SK-N-SH (cell line): ENCODE results near the gene AMDHD1. TPM values are rescaled to one million over a fixed set of nuclear protein-coding genes. Genes with fewer than 3 reads are reported as not detected.

ENCODE experiments used
- CTCF ChIA-PET: fragments of 300-600, 350-600 bp; formaldehyde crosslinking; extraction: SDS; loops from one replicate; lab custom pipeline; 2021; lab: Yijun Ruan, JAX
- POLR2A ChIA-PET: fragments of 350-600 bp; sonication (Branson Sonifier 250); formaldehyde crosslinking; extraction: SDS; loops from one replicate; lab custom pipeline; 2020; ENCODE audit warnings: antibody characterized with exemption, inconsistent platforms; lab: Yijun Ruan, JAX
- DNase-seq: peaks from one replicate; pipeline ENCODE4 v3.0.0; 2012
- H2AFZ ChIP-seq: fragments of 200-600 bp; sonication (generic); 2 replicates; pipeline ENCODE4 v1.8.1; 2016; ENCODE audit warnings: antibody characterized with exemption, mild to moderate bottlenecking, low read depth
- H3F3A ChIP-seq: fragments of 200-600 bp; sonication (generic); replicated peaks from 2 replicates; pipeline ENCODE3; 2016; ENCODE audit warnings: antibody characterized with exemption, mild to moderate bottlenecking; ENCODE audit not compliant: insufficient read depth
- H3K27ac ChIP-seq, 2 experiments: fragments of 200-500 bp in 1 of 2; fragments of 200-600 bp in 1 of 2; sonication (Bioruptor generic) in 1 of 2; sonication (generic), shearing (Covaris generic) in 1 of 2; 2 replicates each; pipeline versions ENCODE4 v1.5.1 to v1.6.1; 2014 to 2016; ENCODE audit warnings: low read depth in 2 of 2, inconsistent platforms in 1 of 2, low read length in 1 of 2, mild to moderate bottlenecking in 1 of 2, mixed read lengths in 1 of 2
- H3K27me3 ChIP-seq: fragments of 200-600 bp; sonication (generic), shearing (Covaris generic); 2 replicates; pipeline ENCODE4 v1.6.1; 2016; ENCODE audit warnings: mixed run types; ENCODE audit not compliant: insufficient read depth
- H3K36me3 ChIP-seq, 2 experiments: fragments of 200-500 bp in 1 of 2; fragments of 200-600 bp in 1 of 2; sonication (Bioruptor generic) in 1 of 2; sonication (generic) in 1 of 2; replicated peaks in 1 of 2; 2 replicates each; pipeline versions ENCODE3 to v1.5.1; 2014 to 2016; ENCODE audit warnings: low read length in 1 of 2, mild to moderate bottlenecking in 1 of 2; ENCODE audit not compliant: insufficient read depth in 2 of 2, control insufficient read depth in 1 of 2
- H3K4me1 ChIP-seq, 2 experiments: fragments of 200-500 bp in 1 of 2; fragments of 200-600 bp in 1 of 2; sonication (Bioruptor generic) in 1 of 2; sonication (generic), shearing (Covaris generic) in 1 of 2; 2 replicates each; pipeline versions ENCODE4 v1.5.1 to v1.6.1; 2014 to 2016; ENCODE audit warnings: low read depth in 1 of 2, low read length in 1 of 2, mixed run types in 1 of 2; ENCODE audit not compliant: insufficient read depth in 2 of 2, control insufficient read depth in 1 of 2
- H3K4me2 ChIP-seq: fragments of 200-600 bp; sonication (generic), shearing (Covaris generic); 2 replicates; pipeline ENCODE4 v1.6.1; 2017; ENCODE audit warnings: mixed run types
- H3K4me3 ChIP-seq, 2 experiments: fragments of 200-500 bp in 1 of 2; fragments of 200-600 bp in 1 of 2; sonication (Bioruptor generic) in 1 of 2; sonication (generic), shearing (Covaris generic) in 1 of 2; 2 replicates each; pipeline versions ENCODE4 v1.5.1 to v1.8.1; 2014 to 2016; ENCODE audit warnings: low read depth in 2 of 2, inconsistent platforms in 1 of 2, low read length in 1 of 2, mild to moderate bottlenecking in 1 of 2, mixed read lengths in 1 of 2, moderate library complexity in 1 of 2
- H3K79me2 ChIP-seq: fragments of 200-600 bp; sonication (generic); 2 replicates; pipeline ENCODE4 v1.8.1; 2017; ENCODE audit warnings: mild to moderate bottlenecking; ENCODE audit not compliant: insufficient read depth
- H3K9ac ChIP-seq: fragments of 200-600 bp; sonication (generic); 2 replicates; pipeline ENCODE4 v1.6.1; 2017; ENCODE audit warnings: mixed run types
- H3K9me2 ChIP-seq: fragments of 200-600 bp; sonication (generic); 2 replicates; pipeline ENCODE4 v1.6.1; 2017; ENCODE audit warnings: mixed run types
- H3K9me3 ChIP-seq: fragments of 200-600 bp; sonication (generic); 2 replicates; pipeline ENCODE4 v1.6.1; 2017; ENCODE audit warnings: mixed run types, mild to moderate bottlenecking, moderate library complexity
- H4K20me1 ChIP-seq: fragments of 200-600 bp; sonication (generic); 2 replicates; pipeline ENCODE4 v1.6.1; 2017; ENCODE audit warnings: mild to moderate bottlenecking, mixed run types; ENCODE audit not compliant: insufficient read depth
- CHD2 ChIP-seq: fragments of 150-350 bp; IDR thresholded peaks from 2 replicates; pipeline ENCODE4 v1.6.1; 2018; ENCODE audit warnings: low read length; ENCODE audit not compliant: partially characterized antibody
- ELF1 ChIP-seq: IDR thresholded peaks from 2 replicates; pipeline ENCODE4 v1.4.0; 2012
- FOSL2 ChIP-seq: IDR thresholded peaks from 2 replicates; pipeline ENCODE4 v1.4.0; 2012; ENCODE audit warnings: low read depth, mild to moderate bottlenecking, moderate library complexity, borderline replicate concordance
- FOXM1 ChIP-seq: IDR thresholded peaks from 2 replicates; pipeline ENCODE4 v1.4.0; 2012; ENCODE audit warnings: low read depth, mild to moderate bottlenecking
- GABPA ChIP-seq: IDR thresholded peaks from 2 replicates; pipeline ENCODE4 v1.4.0; 2012; ENCODE audit warnings: low read depth, mild to moderate bottlenecking
- GATA2 ChIP-seq: sonication (generic); formaldehyde crosslinking; IDR thresholded peaks from 2 replicates; pipeline ENCODE4 v1.5.0; 2020; ENCODE audit warnings: mild to moderate bottlenecking, missing genetic modification reagents
- IRF3 ChIP-seq: fragments of 150-350 bp; IDR thresholded peaks from 2 replicates; pipeline ENCODE4 v1.6.1; 2016; ENCODE audit warnings: mild to moderate bottlenecking, low read depth, low read length
- MAX ChIP-seq: IDR thresholded peaks from 2 replicates; pipeline ENCODE4 v1.4.0; 2012; ENCODE audit warnings: low read depth
- NRF1 ChIP-seq: IDR thresholded peaks from 2 replicates; pipeline ENCODE4 v1.6.1; 2012; ENCODE audit warnings: low read depth, mild to moderate bottlenecking, low read length
- PBX3 ChIP-seq: IDR thresholded peaks from 2 replicates; pipeline ENCODE4; 2012
- POLR2AphosphoS5 ChIP-seq: IDR thresholded peaks from 2 replicates; pipeline ENCODE4 v1.6.1; 2012; ENCODE audit warnings: low read depth, low read length
- RAD21 ChIP-seq: IDR thresholded peaks from 2 replicates; pipeline ENCODE4 v1.6.1; 2012; ENCODE audit warnings: mild to moderate bottlenecking, low read length
- RFX5 ChIP-seq: IDR thresholded peaks from 2 replicates; pipeline ENCODE4 v1.6.1; 2012; ENCODE audit warnings: mild to moderate bottlenecking, improper control_type of control experiment, low read length
- SMC3 ChIP-seq: IDR thresholded peaks from 2 replicates; pipeline ENCODE4 v1.6.1; 2012; ENCODE audit warnings: low read depth, low read length, improper control_type of control experiment
- TAF1 ChIP-seq: IDR thresholded peaks from 2 replicates; pipeline ENCODE4 v1.6.1; 2012; ENCODE audit warnings: low read depth, mild to moderate bottlenecking, low read length, moderate library complexity, borderline replicate concordance
- TCF12 ChIP-seq: IDR thresholded peaks from 2 replicates; pipeline ENCODE4 v1.4.0; 2012
- USF1 ChIP-seq: IDR thresholded peaks from 2 replicates; pipeline ENCODE4 v1.4.0; 2012; ENCODE audit warnings: low read depth, borderline replicate concordance
- ZBTB33 ChIP-seq: IDR thresholded peaks from 2 replicates; pipeline ENCODE4 v1.4.0; 2012; ENCODE audit warnings: low read depth, borderline replicate concordance
- WGBS: methylation state at CpG from one replicate; pipeline ENCODE4 v1.1.6; 2017; ENCODE audit warnings: low lambda C conversion rate; 5-methylcytosine and 5-hydroxymethylcytosine counted together
- polyA plus RNA-seq, 3 experiments: library from polyadenylated mRNA; depleted of rRNA; stranded (reverse); fragments of >200 nt; gene quantifications; 2 replicates each; pipeline ENCODE4 v1.2.3, GENCODE V29; 2012
- TF ChIP-seq, protein P1 (sequence below): fragments of 200-600 bp; sonication (generic); IDR thresholded peaks from 2 replicates; pipeline ENCODE4 v1.6.1; 2017; ENCODE audit warnings: antibody characterized with exemption, mild to moderate bottlenecking, moderate library complexity

The AMDHD1 gene
- polyA plus RNA-seq, 1 of the 3 experiments (the other 2 are of a cell fraction) = 0.07 TPM

GRCh38 chr12:95953000-95953399 is 9.9 kb downstream of the AMDHD1 start:
- Histone ChIP-seq H4K20me1 (no peaks in the 10 kb centered on the region), H3K27me3 (no peaks in the 10 kb centered on the region), H3K36me3 (no peaks in the 10 kb centered on the region)
- TF ChIP-seq PBX3 (no peak), POLR2AphosphoS5 (no peak), NRF1 (no peak), GATA2 (CRISPR knock-in tag) (no peak), RAD21 (no peak), MAX (no peak), USF1 (no peak)
- TF ChIP-seq, all 33 proteins: peak for 0
- Histone ChIP-seq H3K27ac (no peak overlapping the region), H3K79me2 (no peaks in the 10 kb centered on the region), H2AFZ (no peak overlapping the region), H3K4me1 (no peaks in the 10 kb centered on the region), H3K9me2 (no peaks in the 10 kb centered on the region), H3K4me3 (no peak overlapping the region), H3K4me2 (no peak overlapping the region), H3F3A (no peaks in the 10 kb centered on the region), H3K9ac (no peak overlapping the region), H3K9me3 (no peaks in the 10 kb centered on the region)
- CTCF ChIA-PET = interaction anchor here (1.4 to 6.1 kb wide), 3 partner anchors 9 to 46 kb away, joined by 3 to 37 read pairs (median 26); partner anchors contain the start of genes AMDHD1 and CCDC38
- POLR2A ChIA-PET = interaction anchor here (1.3 kb wide), 1 partner anchor 9 kb away, joined by 7 read pairs; the partner anchor contains the start of gene AMDHD1
- DNase-seq = no peak
- 35% methylated on average over 1 of the region's 1 CpG for WGBS

DNA sequence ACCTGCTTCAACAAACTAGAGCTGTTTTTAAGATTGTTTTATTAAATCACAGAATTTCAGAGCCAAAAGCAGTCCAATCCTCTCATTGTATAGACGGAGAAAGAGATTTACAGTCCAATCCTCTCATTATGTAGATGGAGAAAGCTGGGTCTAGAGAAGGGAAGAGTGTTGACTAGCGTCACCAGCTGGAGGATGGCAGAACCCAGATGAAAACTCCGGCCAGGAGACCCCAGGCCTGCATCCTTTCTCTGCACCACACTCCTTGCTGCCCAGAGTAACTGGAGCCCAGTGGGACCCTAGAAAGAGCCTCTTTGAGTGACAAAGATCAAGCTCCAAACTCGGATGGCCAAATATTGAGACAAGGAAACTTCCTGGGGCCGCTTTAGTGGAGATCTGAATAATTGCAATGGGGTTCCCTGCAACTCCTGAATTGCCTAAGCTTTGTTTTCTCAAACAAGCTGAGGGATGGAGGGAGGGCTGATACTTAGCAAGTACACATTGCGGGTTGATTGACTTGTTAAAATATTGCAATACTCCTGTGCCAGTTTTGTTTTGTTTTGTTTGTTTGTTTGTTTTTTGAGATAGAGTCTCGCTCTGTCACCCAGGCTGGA is 12.5 kb downstream of the AMDHD1 start:
- H3K4me2 ChIP-seq = no peak overlapping the region
- 59% methylated on average over 7 of the region's 7 CpGs for WGBS
- H3K79me2 ChIP-seq = no peaks in the 10 kb centered on the region
- H2AFZ ChIP-seq = no peak overlapping the region
- H3K4me1 ChIP-seq = no peaks in the 10 kb centered on the region
- H3K4me3 ChIP-seq = no peak overlapping the region
- H3K27ac ChIP-seq = no peak overlapping the region
- ChIA-PET POLR2A (interaction anchor here (2.6 kb wide), 1 partner anchor 13 kb away, joined by 11 read pairs; the partner anchor contains the start of genes AMDHD1 and CCDC38), CTCF (interaction anchor here (1.0 to 6.1 kb wide), 5 partner anchors 12 to 260 kb away, joined by 3 to 37 read pairs (median 12); partner anchors contain the start of genes AMDHD1 and CCDC38)
- no peaks in the 10 kb centered on the region for H3K36me3 ChIP-seq
- H3K9me3 ChIP-seq = no peaks in the 10 kb centered on the region
- DNase-seq = no peak
- no peaks in the 10 kb centered on the region for H3K27me3 ChIP-seq
- no peak overlapping the region for H3K9ac ChIP-seq
- H3F3A ChIP-seq = no peaks in the 10 kb centered on the region
- no peaks in the 10 kb centered on the region for H3K9me2 ChIP-seq
- H4K20me1 ChIP-seq = no peaks in the 10 kb centered on the region
- no peak for TF ChIP-seq GABPA
- TF ChIP-seq ELF1 = no peak
- no peak for TF ChIP-seq SMC3
- TF ChIP-seq, protein P1, sequence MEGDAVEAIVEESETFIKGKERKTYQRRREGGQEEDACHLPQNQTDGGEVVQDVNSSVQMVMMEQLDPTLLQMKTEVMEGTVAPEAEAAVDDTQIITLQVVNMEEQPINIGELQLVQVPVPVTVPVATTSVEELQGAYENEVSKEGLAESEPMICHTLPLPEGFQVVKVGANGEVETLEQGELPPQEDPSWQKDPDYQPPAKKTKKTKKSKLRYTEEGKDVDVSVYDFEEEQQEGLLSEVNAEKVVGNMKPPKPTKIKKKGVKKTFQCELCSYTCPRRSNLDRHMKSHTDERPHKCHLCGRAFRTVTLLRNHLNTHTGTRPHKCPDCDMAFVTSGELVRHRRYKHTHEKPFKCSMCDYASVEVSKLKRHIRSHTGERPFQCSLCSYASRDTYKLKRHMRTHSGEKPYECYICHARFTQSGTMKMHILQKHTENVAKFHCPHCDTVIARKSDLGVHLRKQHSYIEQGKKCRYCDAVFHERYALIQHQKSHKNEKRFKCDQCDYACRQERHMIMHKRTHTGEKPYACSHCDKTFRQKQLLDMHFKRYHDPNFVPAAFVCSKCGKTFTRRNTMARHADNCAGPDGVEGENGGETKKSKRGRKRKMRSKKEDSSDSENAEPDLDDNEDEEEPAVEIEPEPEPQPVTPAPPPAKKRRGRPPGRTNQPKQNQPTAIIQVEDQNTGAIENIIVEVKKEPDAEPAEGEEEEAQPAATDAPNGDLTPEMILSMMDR = no peak
- TF ChIP-seq IRF3 = no peak
- no peak for TF ChIP-seq RAD21
- no peak for TF ChIP-seq GATA2 (CRISPR knock-in tag)
- TF ChIP-seq ZBTB33 = no peak
- TF ChIP-seq FOSL2 = no peak
- TF ChIP-seq POLR2AphosphoS5 = no peak
- no peak for TF ChIP-seq FOXM1
- TF ChIP-seq MAX = no peak
- TF ChIP-seq TAF1 = no peak
- no peak for TF ChIP-seq TCF12
- TF ChIP-seq CHD2 = no peak
- no peak for TF ChIP-seq RFX5
